Measurements from ENCODE around the gene FHAD1.

Gene FHAD1

GRCh38 chr1:15242766-15243165 is 4.3 kb upstream of the FHAD1 start:
- TF ChIP-seq EZH2phosphoT487 (IDR thresholded peaks at IDR 0.05; ENCODE audit: low read depth) (no peak), CTCF (IDR thresholded peaks at IDR 0.05; ENCODE audit: low read depth, low read length) (no peak)
- no peaks in the 10 kb centered on the region for H4K20me1 ChIP-seq (ENCODE audit: insufficient read depth, low read length)
- peaks cover 12% of the 10 kb centered on the region for H3K4me1 ChIP-seq (ENCODE audit: low read length)
- no peaks in the 10 kb centered on the region for H3K79me2 ChIP-seq (ENCODE audit: low read length)
- no peak overlapping the region for H3K27ac ChIP-seq (ENCODE audit: low read length)
- no peaks in the 10 kb centered on the region for H3K36me3 ChIP-seq (replicated peaks; ENCODE audit: low read depth, low read length)
- H3K4me2 ChIP-seq (ENCODE audit: low read length), result no peak overlapping the region
- no peak overlapping the region for H3K9ac ChIP-seq (ENCODE audit: low read length)
- H3K9me3 ChIP-seq (ENCODE audit: insufficient read depth, low read length), result no peaks in the 10 kb centered on the region
- H3K4me3 ChIP-seq (ENCODE audit: low read length), result no peak overlapping the region
- H3K27me3 ChIP-seq (ENCODE audit: low read depth, low read length), result peaks cover 4% of the 10 kb centered on the region; the same call in 1 of the 2 replicates
- no peak overlapping the region for H2AFZ ChIP-seq (ENCODE audit: low read depth, low read length)

GRCh38 chr1:15243275-15244043 is 3.6 kb upstream of the FHAD1 start:
- Histone ChIP-seq H3K27me3 (ENCODE audit: low read depth, low read length) (peaks cover 4% of the 10 kb centered on the region; the same call in 1 of the 2 replicates), H3K27ac (ENCODE audit: low read length) (no peak overlapping the region), H2AFZ (ENCODE audit: low read depth, low read length) (no peak overlapping the region), H3K4me1 (ENCODE audit: low read length) (peaks cover 12% of the 10 kb centered on the region), H3K36me3 (replicated peaks; ENCODE audit: low read depth, low read length) (no peaks in the 10 kb centered on the region), H3K79me2 (ENCODE audit: low read length) (no peaks in the 10 kb centered on the region), H3K9me3 (ENCODE audit: insufficient read depth, low read length) (no peaks in the 10 kb centered on the region), H3K9ac (ENCODE audit: low read length) (no peak overlapping the region), H4K20me1 (ENCODE audit: insufficient read depth, low read length) (no peaks in the 10 kb centered on the region), H3K4me3 (ENCODE audit: low read length) (no peak overlapping the region), H3K4me2 (ENCODE audit: low read length) (no peak overlapping the region)
- TF ChIP-seq CTCF (IDR thresholded peaks at IDR 0.05; ENCODE audit: low read depth, low read length) (no peak), EZH2phosphoT487 (IDR thresholded peaks at IDR 0.05; ENCODE audit: low read depth) (no peak)

- no peak overlapping the region for H3K4me3 ChIP-seq (ENCODE audit: low read length)
- H3K36me3 ChIP-seq (replicated peaks; ENCODE audit: low read depth, low read length), result no peaks in the 10 kb centered on the region
- no peaks in the 10 kb centered on the region for H3K9me3 ChIP-seq (ENCODE audit: insufficient read depth, low read length)
- no peaks in the 10 kb centered on the region for H4K20me1 ChIP-seq (ENCODE audit: insufficient read depth, low read length)
- no peak overlapping the region for H3K27ac ChIP-seq (ENCODE audit: low read length)
- H3K27me3 ChIP-seq (ENCODE audit: low read depth, low read length), result peaks cover 4% of the 10 kb centered on the region; the same call in 1 of the 2 replicates
- no peak overlapping the region for H3K4me2 ChIP-seq (ENCODE audit: low read length)
- H3K9ac ChIP-seq (ENCODE audit: low read length), result no peak overlapping the region
- H3K79me2 ChIP-seq (ENCODE audit: low read length), result no peaks in the 10 kb centered on the region
- H2AFZ ChIP-seq (ENCODE audit: low read depth, low read length), result no peak overlapping the region
- H3K4me1 ChIP-seq (ENCODE audit: low read length), result peaks cover 12% of the 10 kb centered on the region
- no peak for TF ChIP-seq EZH2phosphoT487 (IDR thresholded peaks at IDR 0.05; ENCODE audit: low read depth)
- no peak for TF ChIP-seq CTCF (IDR thresholded peaks at IDR 0.05; ENCODE audit: low read depth, low read length)
These were observed 2.2 kb upstream of the FHAD1 start for GRCh38 chr1:15244813-15245212.

GRCh38 chr1:15245593-15246360 is 1.2 kb upstream of the FHAD1 start:
- TF ChIP-seq CTCF (IDR thresholded peaks at IDR 0.05; ENCODE audit: low read depth, low read length), result no peak
- TF ChIP-seq EZH2phosphoT487 (IDR thresholded peaks at IDR 0.05; ENCODE audit: low read depth), result no peak
- Histone ChIP-seq H3K4me3 (ENCODE audit: low read length) (no peak overlapping the region), H3K27me3 (ENCODE audit: low read depth, low read length) (peaks cover 11% of the 10 kb centered on the region; the same call in 1 of the 2 replicates), H3K27ac (ENCODE audit: low read length) (no peak overlapping the region), H3K9me3 (ENCODE audit: insufficient read depth, low read length) (no peaks in the 10 kb centered on the region), H3K79me2 (ENCODE audit: low read length) (no peaks in the 10 kb centered on the region), H3K4me2 (ENCODE audit: low read length) (no peak overlapping the region), H3K36me3 (replicated peaks; ENCODE audit: low read depth, low read length) (no peaks in the 10 kb centered on the region), H2AFZ (ENCODE audit: low read depth, low read length) (no peak overlapping the region), H3K9ac (ENCODE audit: low read length) (no peak overlapping the region), H4K20me1 (ENCODE audit: insufficient read depth, low read length) (no peaks in the 10 kb centered on the region), H3K4me1 (ENCODE audit: low read length) (peaks cover 12% of the 10 kb centered on the region)
